ENCODE data around the gene ATG13.

Gene ATG13

DNA sequence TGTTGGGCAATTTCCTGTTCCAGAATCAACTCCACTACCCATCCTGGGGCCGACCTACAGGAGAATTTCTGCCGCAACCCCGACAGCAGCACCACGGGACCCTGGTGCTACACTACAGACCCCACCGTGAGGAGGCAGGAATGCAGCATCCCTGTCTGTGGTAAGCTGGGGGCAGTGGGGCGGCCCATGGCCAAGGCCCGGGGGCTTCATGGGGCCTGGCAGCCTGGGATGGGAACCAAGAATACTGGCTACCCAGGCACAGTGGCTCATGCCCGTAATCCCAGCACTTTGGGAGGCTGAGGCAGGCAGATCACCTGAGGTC lies 106.0 kb downstream of the ATG13 start:
- TF ChIP-seq, protein P1, sequence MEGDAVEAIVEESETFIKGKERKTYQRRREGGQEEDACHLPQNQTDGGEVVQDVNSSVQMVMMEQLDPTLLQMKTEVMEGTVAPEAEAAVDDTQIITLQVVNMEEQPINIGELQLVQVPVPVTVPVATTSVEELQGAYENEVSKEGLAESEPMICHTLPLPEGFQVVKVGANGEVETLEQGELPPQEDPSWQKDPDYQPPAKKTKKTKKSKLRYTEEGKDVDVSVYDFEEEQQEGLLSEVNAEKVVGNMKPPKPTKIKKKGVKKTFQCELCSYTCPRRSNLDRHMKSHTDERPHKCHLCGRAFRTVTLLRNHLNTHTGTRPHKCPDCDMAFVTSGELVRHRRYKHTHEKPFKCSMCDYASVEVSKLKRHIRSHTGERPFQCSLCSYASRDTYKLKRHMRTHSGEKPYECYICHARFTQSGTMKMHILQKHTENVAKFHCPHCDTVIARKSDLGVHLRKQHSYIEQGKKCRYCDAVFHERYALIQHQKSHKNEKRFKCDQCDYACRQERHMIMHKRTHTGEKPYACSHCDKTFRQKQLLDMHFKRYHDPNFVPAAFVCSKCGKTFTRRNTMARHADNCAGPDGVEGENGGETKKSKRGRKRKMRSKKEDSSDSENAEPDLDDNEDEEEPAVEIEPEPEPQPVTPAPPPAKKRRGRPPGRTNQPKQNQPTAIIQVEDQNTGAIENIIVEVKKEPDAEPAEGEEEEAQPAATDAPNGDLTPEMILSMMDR (IDR thresholded peaks at IDR 0.05; ENCODE audit: low read depth, low read length, missing control alignments), result no peak
- H3K27me3 ChIP-seq (replicated peaks), result no peaks in the 10 kb centered on the region
- in situ Hi-C loops (cut with HindIII; ENCODE audit: low pct_ligation_motif_present, low sequenced_read_pairs), result no loop called here
- no peak for DNase-seq
- H3K4me3 ChIP-seq (ENCODE audit: low read depth, low read length), result no peak overlapping the region
- no peak overlapping the region for H3K27ac ChIP-seq
- no peaks in the 10 kb centered on the region for H3K36me3 ChIP-seq (replicated peaks)

DNA sequence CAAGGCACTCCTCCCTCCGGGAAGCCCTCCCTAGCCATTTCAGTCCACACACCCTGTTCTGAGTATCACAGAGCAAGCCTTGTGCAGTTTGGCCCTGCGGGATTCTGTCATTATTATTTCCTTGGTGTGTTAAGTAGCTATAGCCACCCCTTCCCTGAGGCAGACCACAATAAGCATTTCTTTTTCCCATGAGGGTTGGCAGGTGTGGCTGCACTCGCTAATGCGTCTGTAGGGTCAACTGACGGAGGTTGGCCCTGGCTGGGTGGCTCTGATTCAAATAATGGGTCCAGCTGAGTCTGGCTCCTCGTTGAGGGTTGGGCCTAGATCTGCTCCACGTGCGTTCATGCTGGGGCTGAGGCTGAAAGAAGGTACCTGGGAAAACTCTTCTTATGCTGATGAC lies 106.7 kb downstream of the ATG13 start:
- TF ChIP-seq, protein P1 (IDR thresholded peaks at IDR 0.05; ENCODE audit: low read depth, low read length, missing control alignments), result no peak
- Histone ChIP-seq H3K36me3 (replicated peaks) (no peaks in the 10 kb centered on the region), H3K4me3 (ENCODE audit: low read depth, low read length) (no peak overlapping the region), H3K27ac (no peak overlapping the region), H3K27me3 (replicated peaks) (no peaks in the 10 kb centered on the region)
- in situ Hi-C loops (cut with HindIII; ENCODE audit: low pct_ligation_motif_present, low sequenced_read_pairs), result no loop called here
- no peak for DNase-seq

Measured in brain microvascular endothelial cell (primary cell).